ENCODE data around the gene UBC. TPM values are rescaled to one million over a fixed set of nuclear protein-coding genes. Genes with fewer than 3 reads are reported as not detected.

UBC gene
- total RNA-seq, 1 experiment from 2014 or later, result 1,789 TPM

DNA sequence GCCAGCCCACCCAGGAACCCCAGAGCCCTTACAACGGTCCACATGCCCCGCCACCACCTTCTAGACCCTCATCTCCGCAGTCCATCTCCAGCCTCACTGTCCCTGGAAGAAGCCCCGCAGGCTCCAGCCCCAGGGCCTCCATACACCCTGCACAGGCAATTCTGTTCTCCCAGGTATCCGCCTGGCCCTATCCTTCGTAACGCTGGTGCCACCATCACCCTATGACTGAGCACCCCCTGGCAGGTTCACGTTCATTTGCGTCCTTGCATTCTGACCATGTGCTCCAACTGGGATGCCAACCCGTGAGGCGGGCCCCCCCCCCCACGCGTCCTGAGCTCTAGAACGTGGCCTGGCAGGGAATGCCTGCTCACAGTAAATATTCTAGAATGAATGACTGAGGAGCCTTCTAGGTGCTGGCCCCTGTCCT lies 50.1 kb downstream of the UBC start:
- no peak for DNase-seq (ENCODE audit: low spot score)

- peak; percentile 84 for DNase-seq (ENCODE audit: low spot score)
Observed at GRCh38 chr12:124863416-124864325, 50.8 kb downstream of the UBC start, which contains the start of gene SCARB1. Gene SCARB1, minus strand, starts transcription at chr12:124863864. Its CDS starts 144 bp downstream, at chr12:124863720.

GRCh38 chr12:124862768-124863415 lies 51.6 kb downstream of the UBC start:
- peak; percentile 45 for DNase-seq (ENCODE audit: low spot score)

DNA sequence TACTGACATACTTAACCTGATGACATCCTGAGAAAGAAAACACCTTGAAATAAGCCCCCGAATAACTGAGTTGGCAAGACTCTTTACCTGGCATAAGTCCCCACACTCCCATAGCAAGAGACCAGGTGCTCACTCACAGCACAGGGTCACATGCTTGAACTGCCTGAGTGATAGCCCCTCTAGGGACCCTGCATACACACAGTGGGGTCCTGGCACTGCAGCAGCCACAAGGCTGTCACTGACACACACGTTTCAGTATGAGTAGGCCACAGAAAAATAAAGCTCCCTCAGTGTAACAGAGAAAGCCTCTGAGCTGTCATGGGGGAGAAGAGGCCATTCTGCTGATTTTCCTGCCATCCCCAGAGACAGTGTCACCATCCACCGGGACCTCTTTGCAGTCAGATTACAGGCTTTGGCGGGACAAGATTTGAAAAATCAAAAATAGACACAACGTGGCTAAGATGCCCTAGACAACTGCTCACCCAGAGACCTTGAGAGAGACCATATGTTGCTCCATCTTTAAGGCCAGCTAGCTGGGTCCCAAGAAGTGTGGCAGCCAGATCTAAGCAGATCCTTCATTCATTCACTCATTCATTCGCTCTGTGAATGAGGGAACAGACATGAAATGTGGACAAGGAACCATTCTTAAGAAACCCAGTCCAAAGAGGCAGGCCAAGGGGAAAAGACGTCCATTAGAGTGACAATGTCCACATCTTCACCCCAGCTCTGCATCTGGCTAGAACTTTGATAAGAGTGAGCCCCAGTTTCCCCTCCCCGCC lies 52.4 kb downstream of the UBC start:
- DNase-seq (ENCODE audit: low spot score), result no peak

Small RNA genes lying within 50 kb of the gene (small RNA-seq; reads per million reads assigned to genes)
- gene MIR5188 (not detected), gene RNU6-927P (not detected)

Other genes with a start within 250 kb of the UBC start
- 83.9 and 84.9 TPM in 2 replicates for gene SCARB1, start 50.8 kb downstream of the UBC start, total RNA-seq (2014; rRNA removed; shearing (Covaris generic))
- gene DHX37, start 74.5 kb upstream of the UBC start, total RNA-seq (2014; rRNA removed; shearing (Covaris generic)), result 42.6 and 48.7 TPM in 2 replicates
- 39.3 and 44.0 TPM in 2 replicates for gene BRI3BP, start 79.0 kb upstream of the UBC start, total RNA-seq (2014; rRNA removed; shearing (Covaris generic))
- 44.3 and 46.0 TPM in 2 replicates for gene AACS, start 150.8 kb upstream of the UBC start, total RNA-seq (2014; rRNA removed; shearing (Covaris generic))

All from HT-29 (cell line).